ENCODE measurements around the gene ZSCAN30. TPM values are rescaled to one million over a fixed set of nuclear protein-coding genes. Genes with fewer than 3 reads are reported as not detected.

The ZSCAN30 gene
- polyA plus RNA-seq, 3 donors from 2014 or later: 3.4 to 4.7 TPM; not detected in 1

- Mint-ChIP-seq H3K36me3 (peaks cover 61 to 76% (median 66%) of the 10 kb centered on the region in 3 donors), H3K27ac (no peak overlapping the region), H3K4me3 (no peak overlapping the region), H3K4me1 (peaks cover 2% of the 10 kb centered on the region in 2 donors), H3K9me3 (peaks cover 55 to 89% (median 77%) of the 10 kb centered on the region in 6 donors), H3K27me3 (ENCODE audit: low read depth in 3 of 3) (peaks cover 0 to 4% (median 0%) of the 10 kb centered on the region in 3 donors)
- DNase-seq: no peak
These were observed 16.7 kb upstream of the ZSCAN30 start for GRCh38 chr18:35306588-35307250.

DNA sequence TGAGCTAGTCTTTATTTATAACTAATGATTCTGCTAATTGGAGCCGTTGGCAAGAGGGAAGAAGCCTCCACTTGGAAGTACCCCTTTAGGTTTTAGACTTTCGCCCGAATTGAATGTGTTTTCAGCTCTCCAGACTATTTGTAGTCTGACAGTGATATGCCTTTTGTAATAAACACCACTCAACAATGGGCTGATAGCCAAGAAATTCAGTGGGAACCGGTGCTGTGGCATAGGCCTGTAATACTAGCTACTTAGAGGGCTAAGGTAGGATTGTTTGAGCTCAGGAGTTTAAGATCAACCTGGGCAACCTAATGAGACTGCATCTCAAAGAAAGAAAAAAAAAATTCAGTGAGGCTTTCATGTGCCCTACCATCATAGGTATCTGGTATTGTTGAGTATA is 13.6 kb upstream of the ZSCAN30 start:
- peaks cover 46 to 65% (median 56%) of the 10 kb centered on the region in 6 donors for H3K9me3 Mint-ChIP-seq
- no peak overlapping the region for H3K4me3 Mint-ChIP-seq
- DNase-seq: no peak
- H3K27me3 Mint-ChIP-seq (ENCODE audit: low read depth in 3 of 3): peaks cover 0 to 4% (median 0%) of the 10 kb centered on the region in 3 donors
- H3K27ac Mint-ChIP-seq: no peak overlapping the region
- H3K4me1 Mint-ChIP-seq: peaks cover 7 to 24% of the 10 kb centered on the region in 2 donors
- H3K36me3 Mint-ChIP-seq: peaks cover 68 to 91% (median 76%) of the 10 kb centered on the region in 3 donors

- Mint-ChIP-seq H3K27me3 (ENCODE audit: low read depth in 3 of 3) (no peaks in the 10 kb centered on the region), H3K9me3 (peaks cover 0 to 4% (median 0%) of the 10 kb centered on the region in 6 donors), H3K4me1 (peaks cover 46 to 90% of the 10 kb centered on the region in 2 donors), H3K4me3 (no peak overlapping the region), H3K27ac (no peak overlapping the region), H3K36me3 (peaks cover 16 to 49% (median 32%) of the 10 kb centered on the region in 3 donors)
- DNase-seq: no peak
These were observed 6.0 kb upstream of the ZSCAN30 start for GRCh38 chr18:35296060-35296459.

DNA sequence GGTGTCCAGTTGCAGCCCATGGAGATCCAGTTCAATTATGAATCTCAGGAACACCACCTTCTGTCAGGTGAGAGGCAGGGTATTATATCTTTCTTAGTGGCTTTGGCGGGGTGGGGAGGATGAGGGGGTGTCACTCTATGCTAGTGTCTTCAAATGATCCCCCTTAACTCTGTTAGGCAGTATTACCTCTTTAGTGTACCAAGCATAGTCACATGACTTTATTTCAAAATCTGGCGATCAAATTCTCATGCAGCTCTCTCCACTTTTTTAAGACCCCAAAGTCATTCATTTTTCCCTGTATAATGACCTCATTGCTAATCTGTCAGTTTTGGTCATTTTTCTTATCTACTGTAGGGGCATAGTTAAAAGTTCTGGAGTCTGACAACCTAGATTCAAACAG is 1.1 kb upstream of the ZSCAN30 start:
- H3K36me3 Mint-ChIP-seq: peaks cover 0 to 17% (median 7%) of the 10 kb centered on the region in 3 donors
- H3K27ac Mint-ChIP-seq: peak overlapping the region; percentile 95 to 100 (median 97)
- H3K9me3 Mint-ChIP-seq: no peaks in the 10 kb centered on the region
- H3K27me3 Mint-ChIP-seq (ENCODE audit: low read depth in 3 of 3): peaks cover 10 to 16% (median 12%) of the 10 kb centered on the region in 3 donors
- DNase-seq: no peak
- peak overlapping the region; percentile 94 to 99 (median 96) for H3K4me3 Mint-ChIP-seq
- peaks cover 57 to 80% of the 10 kb centered on the region in 2 donors for H3K4me1 Mint-ChIP-seq

DNA sequence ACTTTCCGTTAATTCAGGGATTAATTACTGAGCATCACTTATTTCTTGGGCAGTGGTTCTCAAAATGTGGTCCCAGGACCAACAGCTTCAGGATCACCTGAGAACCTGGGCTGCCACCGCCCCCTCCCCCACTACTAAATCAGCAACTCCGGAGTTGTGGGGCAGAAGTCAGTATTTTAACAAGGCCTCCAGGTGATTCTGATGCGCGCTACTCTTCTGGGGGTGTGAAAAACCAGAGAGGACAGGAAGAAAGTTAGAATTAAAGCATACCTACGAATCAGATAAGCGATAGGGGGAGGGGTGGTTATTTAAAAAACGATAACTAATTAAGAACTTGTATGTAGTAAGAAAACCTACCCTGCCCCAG is 319 bp downstream of the ZSCAN30 start:
- peak overlapping the region; percentile 94 to 99 (median 96) for H3K4me3 Mint-ChIP-seq
- no peak for DNase-seq
- H3K36me3 Mint-ChIP-seq: peaks cover 0 to 8% (median 7%) of the 10 kb centered on the region in 3 donors
- no peaks in the 10 kb centered on the region for H3K9me3 Mint-ChIP-seq
- peaks cover 10 to 16% (median 12%) of the 10 kb centered on the region in 3 donors for H3K27me3 Mint-ChIP-seq (ENCODE audit: low read depth in 3 of 3)
- H3K27ac Mint-ChIP-seq: peak overlapping the region; percentile 95 to 100 (median 97)
- peaks cover 48 to 65% of the 10 kb centered on the region in 2 donors for H3K4me1 Mint-ChIP-seq

GRCh38 chr18:35289293-35289692 is 736 bp downstream of the ZSCAN30 start:
- H3K27me3 Mint-ChIP-seq (ENCODE audit: low read depth in 3 of 3): peaks cover 10 to 16% (median 12%) of the 10 kb centered on the region in 3 donors
- H3K9me3 Mint-ChIP-seq: no peaks in the 10 kb centered on the region
- H3K36me3 Mint-ChIP-seq: peaks cover 0 to 7% (median 5%) of the 10 kb centered on the region in 3 donors
- H3K4me1 Mint-ChIP-seq: peaks cover 44 to 61% of the 10 kb centered on the region in 2 donors
- DNase-seq: no peak
- peak overlapping the region; percentile 94 to 99 (median 96) for H3K4me3 Mint-ChIP-seq
- H3K27ac Mint-ChIP-seq: peak overlapping the region; percentile 95 to 100 (median 97)

GRCh38 chr18:35284841-35285240 is 5.2 kb downstream of the ZSCAN30 start:
- H3K27me3 Mint-ChIP-seq (ENCODE audit: low read depth in 3 of 3): peaks cover 3 to 5% (median 5%) of the 10 kb centered on the region in 3 donors
- peaks cover 5 to 15% (median 6%) of the 10 kb centered on the region in 3 donors for H3K36me3 Mint-ChIP-seq
- peaks cover 14 to 17% of the 10 kb centered on the region in 2 donors for H3K4me1 Mint-ChIP-seq
- H3K4me3 Mint-ChIP-seq: no peak overlapping the region
- no peaks in the 10 kb centered on the region for H3K9me3 Mint-ChIP-seq
- no peak overlapping the region for H3K27ac Mint-ChIP-seq
- no peak for DNase-seq

DNA sequence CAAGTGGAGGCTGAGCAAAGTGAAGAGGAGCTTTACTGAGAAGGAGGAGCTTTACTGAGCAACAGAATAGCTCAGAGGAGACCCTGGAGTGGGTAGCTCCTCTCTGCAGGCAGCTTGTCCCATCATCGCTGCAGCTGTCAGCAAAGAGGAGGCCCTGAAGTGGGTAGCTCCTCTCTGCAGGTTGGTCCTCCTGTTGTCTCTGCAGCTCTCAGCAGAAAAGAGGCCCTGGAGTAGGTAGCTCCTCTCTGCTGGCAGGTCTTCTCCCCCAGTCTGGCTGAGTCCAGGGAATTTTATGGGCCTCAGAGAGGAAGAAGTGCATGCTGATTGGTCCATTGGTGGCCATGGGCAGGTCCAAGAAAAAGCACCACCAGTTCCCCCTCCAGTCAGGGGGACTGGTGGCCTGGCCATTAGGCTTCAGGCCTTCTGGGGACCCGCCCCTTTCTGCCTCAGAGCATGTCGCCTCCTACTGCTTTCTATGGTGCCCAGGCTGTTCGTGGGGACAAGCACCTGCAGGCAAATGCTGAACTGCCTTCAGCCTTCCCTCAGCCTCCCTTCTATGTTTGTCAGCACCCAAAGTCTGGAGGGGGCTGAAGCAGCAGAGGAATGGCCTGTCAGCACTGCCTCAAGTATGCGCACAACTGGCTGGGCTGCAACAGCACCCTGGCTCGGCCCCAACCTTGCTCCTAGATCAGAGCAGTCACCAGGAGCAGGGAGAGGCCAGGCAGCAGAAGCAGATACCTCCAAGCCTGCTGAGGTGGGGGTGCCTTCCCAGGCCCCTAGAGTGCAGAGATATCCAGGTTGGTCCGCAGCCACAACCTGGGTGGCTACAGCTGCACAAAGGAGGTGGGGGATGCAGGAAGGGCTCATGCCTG is 5.9 kb downstream of the ZSCAN30 start:
- H3K9me3 Mint-ChIP-seq: no peaks in the 10 kb centered on the region
- no peak overlapping the region for H3K27ac Mint-ChIP-seq
- peaks cover 5 to 15% (median 6%) of the 10 kb centered on the region in 3 donors for H3K36me3 Mint-ChIP-seq
- DNase-seq: no peak
- H3K27me3 Mint-ChIP-seq (ENCODE audit: low read depth in 3 of 3): peaks cover 0 to 2% (median 0%) of the 10 kb centered on the region in 3 donors
- H3K4me3 Mint-ChIP-seq: no peak overlapping the region
- H3K4me1 Mint-ChIP-seq: peaks cover 7 to 10% of the 10 kb centered on the region in 2 donors

GRCh38 chr18:35282353-35282752 is 7.7 kb downstream of the ZSCAN30 start:
- H3K9me3 Mint-ChIP-seq: no peaks in the 10 kb centered on the region
- H3K4me3 Mint-ChIP-seq: no peak overlapping the region
- DNase-seq: no peak
- H3K4me1 Mint-ChIP-seq: peaks cover 0 to 4% of the 10 kb centered on the region in 2 donors
- H3K27me3 Mint-ChIP-seq (ENCODE audit: low read depth in 3 of 3): no peaks in the 10 kb centered on the region
- H3K36me3 Mint-ChIP-seq: peaks cover 5 to 22% (median 11%) of the 10 kb centered on the region in 3 donors
- no peak overlapping the region for H3K27ac Mint-ChIP-seq

GRCh38 chr18:35278969-35279368 is 11.1 kb downstream of the ZSCAN30 start:
- Mint-ChIP-seq H3K27ac (no peak overlapping the region), H3K4me1 (peaks cover 0 to 4% of the 10 kb centered on the region in 2 donors), H3K4me3 (no peak overlapping the region), H3K36me3 (peaks cover 5 to 17% (median 11%) of the 10 kb centered on the region in 3 donors), H3K9me3 (no peaks in the 10 kb centered on the region), H3K27me3 (ENCODE audit: low read depth in 3 of 3) (no peaks in the 10 kb centered on the region)
- no peak for DNase-seq

- no peak for DNase-seq
- peaks cover 0 to 4% of the 10 kb centered on the region in 2 donors for H3K4me1 Mint-ChIP-seq
- H3K36me3 Mint-ChIP-seq: peaks cover 7 to 19% (median 14%) of the 10 kb centered on the region in 3 donors
- no peaks in the 10 kb centered on the region for H3K9me3 Mint-ChIP-seq
- no peak overlapping the region for H3K27ac Mint-ChIP-seq
- H3K27me3 Mint-ChIP-seq (ENCODE audit: low read depth in 3 of 3): no peaks in the 10 kb centered on the region
- H3K4me3 Mint-ChIP-seq: no peak overlapping the region
These were observed 11.9 kb downstream of the ZSCAN30 start for GRCh38 chr18:35278085-35278484.

- DNase-seq: no peak
- Mint-ChIP-seq H3K4me3 (no peak overlapping the region), H3K9me3 (no peaks in the 10 kb centered on the region), H3K27ac (no peak overlapping the region), H3K4me1 (peaks cover 0 to 4% of the 10 kb centered on the region in 2 donors), H3K36me3 (peaks cover 6 to 17% (median 17%) of the 10 kb centered on the region in 3 donors), H3K27me3 (ENCODE audit: low read depth in 3 of 3) (no peaks in the 10 kb centered on the region)
These were observed 12.4 kb downstream of the ZSCAN30 start for GRCh38 chr18:35277633-35278032.

- no peaks in the 10 kb centered on the region for H3K27me3 Mint-ChIP-seq (ENCODE audit: low read depth in 3 of 3)
- no peak for DNase-seq
- H3K27ac Mint-ChIP-seq: no peak overlapping the region
- no peaks in the 10 kb centered on the region for H3K9me3 Mint-ChIP-seq
- peaks cover 0 to 4% of the 10 kb centered on the region in 2 donors for H3K4me1 Mint-ChIP-seq
- H3K36me3 Mint-ChIP-seq: peaks cover 5 to 11% (median 10%) of the 10 kb centered on the region in 3 donors
- no peak overlapping the region for H3K4me3 Mint-ChIP-seq
These were observed 13.8 kb downstream of the ZSCAN30 start for GRCh38 chr18:35276267-35276666.

- H3K4me3 Mint-ChIP-seq: no peak overlapping the region
- H3K27me3 Mint-ChIP-seq (ENCODE audit: low read depth in 3 of 3): peaks cover 2 to 12% (median 3%) of the 10 kb centered on the region in 3 donors
- peaks cover 20 to 23% of the 10 kb centered on the region in 2 donors for H3K4me1 Mint-ChIP-seq
- no peak for DNase-seq
- H3K9me3 Mint-ChIP-seq: peaks cover 0 to 3% (median 0%) of the 10 kb centered on the region in 6 donors
- H3K27ac Mint-ChIP-seq: no peak overlapping the region
- peaks cover 4 to 5% (median 5%) of the 10 kb centered on the region in 3 donors for H3K36me3 Mint-ChIP-seq
These were observed 18.4 kb downstream of the ZSCAN30 start for GRCh38 chr18:35271656-35272055.

Measured in immature natural killer cell (primary cell).